Measurements from ENCODE around the gene PRSS57. TPM values are rescaled to one million over a fixed set of nuclear protein-coding genes. Genes with fewer than 3 reads are reported as not detected.

Gene PRSS57
- total RNA-seq, 2 experiments from 2014 or later = not detected

- no peaks in the 10 kb centered on the region for H4K20me1 ChIP-seq (ENCODE audit: insufficient read depth, low read length)
- BruUV-seq (replicated peaks) = no TSS peak
- peaks cover 18% of the 10 kb centered on the region for H3K4me1 ChIP-seq (ENCODE audit: insufficient read depth, low read length, poor library complexity, severe bottlenecking)
- H3K36me3 ChIP-seq (ENCODE audit: insufficient read depth, low read length) = peaks cover 71% of the 10 kb centered on the region
- no peaks in the 10 kb centered on the region for H3K9me3 ChIP-seq (ENCODE audit: low read length)
- no peak for DNase-seq (ENCODE audit: low spot score)
- no peaks in the 10 kb centered on the region for H3K79me2 ChIP-seq (ENCODE audit: insufficient read depth, low read depth, low read length)
- H3K4me3 ChIP-seq (ENCODE audit: low read depth, low read length, poor library complexity, severe bottlenecking) = no peak overlapping the region
- intact Hi-C loops (cut with micrococcal nuclease; ENCODE audit: unreplicated experiment) = no loop called here
- no peak overlapping the region for H3K27ac ChIP-seq (ENCODE audit: low read depth, low read length, poor library complexity, severe bottlenecking)
- H2AFZ ChIP-seq (ENCODE audit: low read length) = no peak overlapping the region
- CTCF ChIA-PET (ENCODE audit: unreplicated experiment) = no interaction called here
- TF ChIP-seq EZH2phosphoT487 (IDR thresholded peaks at IDR 0.05; ENCODE audit: borderline replicate concordance, low read depth, low read length) (no peak), CTCF (conservative IDR thresholded peaks at IDR 0.05; ENCODE audit: low read length) (no peak)
- no peak overlapping the region for H3K4me2 ChIP-seq (ENCODE audit: low read length)
- POLR2A ChIA-PET = no interaction called here
- no peaks in the 10 kb centered on the region for H3K9me2 ChIP-seq (ENCODE audit: insufficient read depth, low read length)
These were observed 49.1 kb downstream of the PRSS57 start for GRCh38 chr19:645912-646778.

- no peak overlapping the region for H3K4me2 ChIP-seq (ENCODE audit: low read length)
- H3K4me3 ChIP-seq (ENCODE audit: low read depth, low read length, poor library complexity, severe bottlenecking) = no peak overlapping the region
- no peaks in the 10 kb centered on the region; the same call in 1 of the 2 replicates for H4K20me1 ChIP-seq (ENCODE audit: insufficient read depth, low read length)
- H3K36me3 ChIP-seq (ENCODE audit: insufficient read depth, low read length) = peaks cover 60% of the 10 kb centered on the region
- peaks cover 24% of the 10 kb centered on the region for H3K4me1 ChIP-seq (ENCODE audit: insufficient read depth, low read length, poor library complexity, severe bottlenecking)
- intact Hi-C loops (cut with micrococcal nuclease; ENCODE audit: unreplicated experiment) = no loop called here
- H2AFZ ChIP-seq (ENCODE audit: low read length) = no peak overlapping the region
- ChIA-PET POLR2A (no interaction called here), CTCF (ENCODE audit: unreplicated experiment) (no interaction called here)
- no peaks in the 10 kb centered on the region for H3K9me3 ChIP-seq (ENCODE audit: low read length)
- TF ChIP-seq CTCF (conservative IDR thresholded peaks at IDR 0.05; ENCODE audit: low read length) (no peak), EZH2phosphoT487 (IDR thresholded peaks at IDR 0.05; ENCODE audit: borderline replicate concordance, low read depth, low read length) (no peak)
- DNase-seq (ENCODE audit: low spot score) = no peak
- H3K9me2 ChIP-seq (ENCODE audit: insufficient read depth, low read length) = no peaks in the 10 kb centered on the region
- no peak overlapping the region for H3K27ac ChIP-seq (ENCODE audit: low read depth, low read length, poor library complexity, severe bottlenecking)
- no TSS peak for BruUV-seq (replicated peaks)
- H3K79me2 ChIP-seq (ENCODE audit: insufficient read depth, low read depth, low read length) = no peaks in the 10 kb centered on the region
These were observed 50.5 kb downstream of the PRSS57 start for GRCh38 chr19:644789-645188.

GRCh38 chr19:644363-644762, 50.9 kb downstream of the PRSS57 start:
- Histone ChIP-seq H3K27ac (ENCODE audit: low read depth, low read length, poor library complexity, severe bottlenecking) (no peak overlapping the region), H2AFZ (ENCODE audit: low read length) (no peak overlapping the region), H4K20me1 (ENCODE audit: insufficient read depth, low read length) (no peaks in the 10 kb centered on the region; the same call in 1 of the 2 replicates), H3K9me2 (ENCODE audit: insufficient read depth, low read length) (no peaks in the 10 kb centered on the region), H3K4me2 (ENCODE audit: low read length) (no peak overlapping the region), H3K9me3 (ENCODE audit: low read length) (no peaks in the 10 kb centered on the region), H3K36me3 (ENCODE audit: insufficient read depth, low read length) (peaks cover 56% of the 10 kb centered on the region), H3K79me2 (ENCODE audit: insufficient read depth, low read depth, low read length) (no peaks in the 10 kb centered on the region), H3K4me1 (ENCODE audit: insufficient read depth, low read length, poor library complexity, severe bottlenecking) (peaks cover 24% of the 10 kb centered on the region), H3K4me3 (ENCODE audit: low read depth, low read length, poor library complexity, severe bottlenecking) (no peak overlapping the region)
- TF ChIP-seq CTCF (conservative IDR thresholded peaks at IDR 0.05; ENCODE audit: low read length) (no peak), EZH2phosphoT487 (IDR thresholded peaks at IDR 0.05; ENCODE audit: borderline replicate concordance, low read depth, low read length) (no peak)
- ChIA-PET CTCF (ENCODE audit: unreplicated experiment) (no interaction called here), POLR2A (no interaction called here)
- intact Hi-C loops (cut with micrococcal nuclease; ENCODE audit: unreplicated experiment) = no loop called here
- BruUV-seq (replicated peaks) = no TSS peak
- DNase-seq (ENCODE audit: low spot score) = no peak
